SIG-M5 treated with dmso at 0.1 percent for 504 hours (cell line): ENCODE results near the gene SLAMF8.

Experiments used
- DNase-seq: peaks from one replicate; lab custom pipeline; 2025; ENCODE audit not compliant: unreplicated experiment; lab: John Stamatoyannopoulos, UW

The SLAMF8 gene

DNA sequence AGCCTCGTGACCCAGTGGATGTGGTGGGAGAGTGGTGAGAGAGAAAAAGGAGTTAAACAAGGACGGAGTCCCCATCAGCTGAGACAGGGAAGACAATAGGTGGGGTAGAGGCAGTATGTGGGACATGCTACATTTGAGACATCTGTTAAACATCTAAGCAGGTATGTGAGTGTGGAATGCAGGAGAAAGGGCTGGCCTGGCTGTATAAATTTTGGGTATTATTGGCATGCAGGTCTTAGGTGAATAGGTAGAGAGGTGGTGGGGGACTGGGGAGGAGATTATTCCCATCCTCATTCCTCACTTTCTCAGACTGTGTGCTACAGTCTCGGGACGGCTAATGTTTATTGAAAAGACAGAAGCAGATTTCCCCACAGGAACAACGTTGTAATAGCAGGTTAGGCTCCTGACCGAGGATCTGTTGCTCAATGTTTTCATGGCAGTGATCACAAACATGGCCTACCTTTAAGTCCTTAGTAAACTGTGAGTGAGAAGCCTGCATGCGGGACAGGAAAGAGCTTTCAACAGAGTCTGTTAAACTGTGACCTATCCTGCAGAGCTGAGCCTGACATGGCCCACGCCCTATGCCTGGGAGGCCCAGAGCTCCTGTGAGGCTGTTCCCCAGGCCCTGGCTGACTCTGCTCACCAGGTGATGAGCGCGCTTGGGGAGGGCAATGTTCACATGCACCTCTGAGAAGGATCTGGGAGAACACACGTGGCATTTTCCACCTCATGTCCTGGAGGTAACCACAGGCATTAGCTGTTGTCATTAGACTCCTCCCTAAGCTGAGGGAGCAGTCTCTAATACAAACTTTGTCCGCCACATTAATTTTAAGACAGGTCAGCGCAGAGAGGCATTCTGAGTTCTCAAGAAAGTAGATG lies 19.3 kb downstream of the SLAMF8 start:
- DNase-seq, result no peak

DNA sequence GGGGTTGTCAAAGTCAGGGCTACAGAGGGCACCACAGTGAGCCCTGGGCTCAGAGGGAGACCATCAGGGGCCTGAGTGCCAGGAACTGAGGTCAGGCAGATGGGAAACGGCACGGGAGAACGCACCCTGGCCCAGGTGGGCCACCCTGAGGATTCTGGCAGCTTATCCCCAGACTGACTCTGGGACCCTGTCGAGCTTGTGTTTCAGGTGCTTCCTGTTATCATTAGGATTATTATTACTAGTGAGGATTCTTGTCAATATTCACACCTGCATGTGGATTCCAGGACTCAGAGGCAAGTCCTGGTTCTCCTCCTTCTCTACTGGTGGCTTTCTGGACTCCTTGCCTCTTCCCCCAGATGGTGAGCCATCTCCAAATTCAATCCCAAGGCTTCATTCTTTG lies 20.6 kb downstream of the SLAMF8 start:
- no peak for DNase-seq

DNA sequence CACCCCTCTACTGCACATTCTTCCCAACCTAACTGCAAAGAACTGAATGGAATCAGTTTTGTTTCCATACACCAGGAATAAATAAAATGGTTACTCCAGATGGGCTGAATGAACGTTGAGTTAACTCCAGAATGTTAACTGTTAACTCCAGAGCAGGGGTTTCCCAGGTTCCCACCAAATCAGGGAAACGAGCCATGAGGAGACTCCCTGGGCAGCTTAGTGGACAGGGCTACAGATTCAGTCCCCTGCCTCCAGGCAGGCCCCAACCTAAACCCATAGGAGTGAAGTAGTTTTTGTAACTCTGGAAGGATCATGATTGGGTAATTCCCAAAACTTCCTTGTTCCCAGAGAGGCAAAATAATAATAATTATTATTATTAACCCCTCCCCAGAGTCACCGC lies 21.7 kb downstream of the SLAMF8 start:
- DNase-seq, result no peak

DNA sequence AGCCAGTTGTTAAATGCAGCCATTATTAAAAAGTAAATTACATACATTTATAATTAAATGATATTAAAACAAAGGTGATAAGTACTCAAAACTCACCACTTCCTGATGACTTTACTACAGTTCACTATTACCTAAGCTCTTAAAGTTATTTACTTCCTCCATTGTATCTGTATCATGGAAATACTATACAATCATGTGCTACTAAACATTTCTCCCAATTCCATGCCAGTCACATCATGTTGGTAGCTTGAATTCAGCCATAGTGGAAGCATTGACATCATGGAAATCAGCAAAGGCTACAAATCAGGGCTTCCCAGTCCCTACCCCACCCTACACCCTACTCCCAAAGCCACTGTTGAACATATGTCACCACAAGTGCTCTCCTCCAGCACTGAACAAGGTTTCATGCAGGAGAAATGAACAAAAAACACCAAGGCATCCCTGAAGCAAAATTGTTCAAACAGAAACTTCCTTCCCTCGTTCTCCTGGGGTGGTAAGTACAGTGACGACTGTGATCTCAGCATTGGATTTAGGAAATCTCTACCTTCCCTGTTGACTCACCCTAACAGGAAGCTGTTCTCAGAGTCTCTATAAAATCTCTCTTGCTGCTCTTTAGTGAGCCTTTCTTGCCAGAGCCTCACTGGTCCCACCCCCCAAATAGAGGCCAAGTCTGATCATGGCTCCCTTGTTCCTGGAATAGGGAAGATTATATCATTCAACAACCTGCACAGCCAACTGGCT lies 23.1 kb downstream of the SLAMF8 start:
- DNase-seq, result no peak

DNA sequence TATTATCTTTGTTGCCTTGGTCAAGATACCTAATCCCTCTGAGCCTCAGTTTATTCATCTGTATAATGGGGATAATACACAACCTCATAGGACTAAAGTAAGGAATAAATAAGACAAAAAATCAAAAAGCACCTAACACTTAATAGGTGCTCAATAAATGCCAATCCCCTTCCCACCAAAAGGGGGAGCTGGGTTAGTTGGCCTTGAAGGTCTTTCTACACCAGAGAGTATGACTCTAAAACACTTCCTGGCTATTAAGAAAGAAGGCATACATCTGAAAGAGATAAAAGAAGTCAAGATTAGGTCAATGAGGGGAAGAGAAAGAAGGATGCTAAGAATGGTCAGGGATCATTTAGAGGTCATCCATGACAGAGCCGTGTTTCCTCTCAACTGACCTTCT lies 24.7 kb downstream of the SLAMF8 start:
- peak; percentile 36 for DNase-seq

DNA sequence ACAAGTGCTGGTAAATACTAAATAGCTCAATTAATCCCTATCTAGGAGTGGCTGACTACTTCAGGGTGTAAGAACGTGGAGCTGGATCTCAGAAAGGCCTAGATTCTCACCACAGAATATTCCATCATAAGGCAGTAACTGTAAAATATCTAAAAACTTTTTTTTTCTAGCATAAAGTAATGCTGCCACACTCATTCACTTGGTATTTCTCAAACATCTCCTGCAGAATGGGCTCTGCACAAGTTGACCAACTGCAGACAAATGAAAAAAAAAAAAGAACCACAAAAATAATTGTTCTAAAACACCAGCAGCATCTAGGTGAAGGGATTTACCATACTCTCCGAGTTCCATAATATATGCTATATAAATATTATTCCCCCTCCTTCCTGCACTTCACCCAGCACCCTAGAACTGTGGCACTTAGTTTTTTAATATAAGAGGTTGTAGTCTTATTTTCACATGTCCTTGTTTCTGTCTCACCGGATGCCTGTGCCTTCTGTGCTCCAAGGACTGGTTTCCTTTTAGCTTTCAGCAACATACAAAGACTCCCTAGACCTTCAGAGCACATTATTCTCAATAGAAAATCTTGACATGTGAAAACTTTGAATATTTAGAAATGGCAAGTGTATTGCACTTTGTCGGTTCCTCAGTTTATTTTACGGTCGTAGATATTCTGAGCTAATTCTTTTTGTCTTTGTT lies 26.9 kb downstream of the SLAMF8 start:
- no peak for DNase-seq

DNA sequence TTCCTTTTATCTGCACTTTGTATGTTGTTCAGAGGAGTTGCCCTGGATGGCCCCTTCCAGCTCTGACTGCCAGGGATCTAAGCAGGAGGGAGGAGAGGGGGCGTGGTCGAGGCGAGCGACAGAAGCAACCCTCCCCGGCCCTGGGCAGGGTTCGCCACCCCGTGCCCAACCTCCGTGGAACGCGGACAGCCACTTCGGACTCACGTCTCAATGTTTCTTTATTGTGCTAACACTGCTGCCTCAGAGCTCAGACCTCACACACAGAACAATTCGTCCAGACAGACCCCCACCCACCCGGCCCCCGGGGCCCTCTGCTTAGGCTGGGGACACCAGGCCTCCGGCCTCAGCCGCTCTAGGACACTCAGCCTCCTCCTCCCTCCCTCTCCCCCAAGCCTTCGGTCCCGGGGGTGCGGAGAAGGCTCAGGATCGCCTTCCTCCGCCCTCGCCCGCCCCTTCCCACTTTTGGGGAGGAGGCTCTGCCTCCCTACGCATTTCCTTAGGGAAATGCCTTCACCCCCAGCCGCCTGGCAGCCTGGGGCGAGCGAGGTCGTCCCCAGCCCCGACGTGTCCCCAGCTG lies 27.5 kb downstream of the SLAMF8 start:
- DNase-seq, result no peak

DNA sequence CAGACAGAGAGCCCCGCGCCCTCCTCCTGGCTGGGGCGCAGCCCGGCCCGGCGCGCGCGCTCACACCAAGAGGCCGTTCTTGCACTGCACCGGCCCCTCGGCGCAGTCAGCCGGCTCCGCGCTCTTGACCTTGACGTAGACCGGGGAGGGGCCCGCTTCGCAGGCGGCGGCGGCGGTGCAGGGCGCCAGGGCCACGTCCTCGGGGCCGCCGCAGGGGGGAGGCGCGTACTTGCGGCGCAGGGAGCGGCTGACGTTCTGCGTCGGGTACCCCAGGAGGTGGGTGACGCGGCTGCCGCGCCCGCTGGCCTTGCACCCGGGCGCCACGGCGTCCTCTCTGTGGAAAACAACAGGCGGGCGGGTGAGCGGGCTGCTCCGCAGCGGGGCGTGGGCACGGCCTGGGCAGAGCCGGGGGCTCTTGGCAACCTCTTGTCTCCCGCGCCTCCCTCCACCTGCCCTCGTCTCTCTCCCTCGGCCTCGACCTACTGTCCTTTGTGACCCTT lies 28.1 kb downstream of the SLAMF8 start:
- DNase-seq, result peak; percentile 76

DNA sequence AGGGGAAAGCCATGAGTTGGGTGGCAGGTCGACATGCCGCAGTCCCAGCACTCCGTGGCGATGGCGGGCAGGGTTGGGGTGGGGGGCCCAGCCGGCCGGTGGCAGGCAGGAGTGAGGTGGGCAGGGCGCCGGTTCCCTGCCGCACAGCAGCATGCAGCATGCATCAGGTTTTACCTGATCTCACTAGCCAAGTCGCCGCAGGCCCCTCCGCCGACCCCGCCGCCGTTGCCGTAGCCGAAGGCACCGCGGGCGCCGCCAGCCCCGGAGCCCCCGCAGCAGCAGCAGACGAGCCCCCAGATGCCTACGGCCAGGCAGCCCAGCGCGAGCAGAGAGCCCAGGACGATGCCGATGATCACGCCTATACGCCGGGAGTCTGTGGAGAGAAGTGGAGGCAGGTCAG lies 29.0 kb downstream of the SLAMF8 start:
- DNase-seq, result no peak

DNA sequence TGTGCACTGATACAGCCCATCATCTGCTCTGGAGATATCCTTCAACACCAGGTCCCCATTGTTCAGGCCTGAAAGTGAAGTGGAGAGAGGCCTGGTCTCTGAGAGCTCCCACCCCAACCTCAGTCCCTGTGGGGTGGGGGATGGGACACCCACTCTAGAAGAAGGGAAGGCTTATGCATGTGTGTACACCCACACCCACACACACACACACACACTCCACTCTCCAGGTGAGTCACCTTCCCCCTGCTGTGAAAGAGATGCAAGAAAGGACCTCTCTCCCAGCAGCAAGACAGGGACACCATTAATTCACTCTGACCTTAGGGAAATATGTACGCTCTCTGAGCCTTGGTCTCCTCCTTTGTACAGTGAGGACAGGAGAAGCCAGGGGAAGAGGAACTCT lies 29.9 kb downstream of the SLAMF8 start:
- DNase-seq, result no peak

DNA sequence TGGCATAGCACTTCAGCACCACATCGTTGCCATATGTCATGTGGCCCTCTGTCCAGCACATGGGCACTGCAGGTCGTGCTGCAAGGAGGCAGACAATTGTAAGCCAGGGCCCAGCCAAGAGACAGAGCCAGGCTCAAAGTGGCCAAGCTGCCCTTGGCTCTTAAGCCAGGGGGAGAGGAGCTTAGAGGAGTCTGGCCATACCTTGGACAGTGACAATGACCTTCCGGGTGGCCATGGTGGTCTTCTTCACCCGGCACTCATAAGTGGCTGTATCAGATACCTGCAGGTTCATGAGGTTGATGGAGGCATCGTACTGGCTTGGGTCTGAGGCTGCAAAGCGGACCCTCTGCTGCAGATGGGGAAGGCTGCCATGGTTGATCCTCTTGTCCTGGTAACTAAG lies 31.2 kb downstream of the SLAMF8 start:
- DNase-seq, result no peak

DNA sequence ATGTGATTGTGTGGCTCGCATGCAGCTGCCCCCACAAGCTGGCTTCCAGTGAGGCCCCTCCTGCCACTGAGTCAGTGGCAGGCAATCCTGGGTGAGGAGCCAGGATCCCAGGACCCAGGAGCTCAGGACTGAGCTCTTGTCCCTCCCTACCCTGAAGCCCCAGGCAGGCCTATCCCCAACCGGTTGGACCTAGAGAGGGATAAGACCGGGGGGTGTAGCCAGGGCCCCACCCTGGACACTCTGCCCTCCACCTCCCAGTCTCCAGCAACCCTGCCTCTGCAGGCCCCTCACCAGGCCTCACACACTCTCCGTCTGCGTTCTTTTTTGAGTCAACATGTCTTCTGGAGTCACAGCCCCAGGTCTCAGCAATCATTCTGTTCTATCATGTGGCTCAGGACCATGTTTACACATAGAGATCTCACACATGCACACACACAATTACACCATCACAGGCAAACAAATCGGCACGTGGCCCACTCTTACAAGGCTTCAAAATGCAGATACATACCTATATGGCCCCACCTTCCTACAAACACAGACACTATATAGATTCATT lies 33.2 kb downstream of the SLAMF8 start:
- no peak for DNase-seq

DNA sequence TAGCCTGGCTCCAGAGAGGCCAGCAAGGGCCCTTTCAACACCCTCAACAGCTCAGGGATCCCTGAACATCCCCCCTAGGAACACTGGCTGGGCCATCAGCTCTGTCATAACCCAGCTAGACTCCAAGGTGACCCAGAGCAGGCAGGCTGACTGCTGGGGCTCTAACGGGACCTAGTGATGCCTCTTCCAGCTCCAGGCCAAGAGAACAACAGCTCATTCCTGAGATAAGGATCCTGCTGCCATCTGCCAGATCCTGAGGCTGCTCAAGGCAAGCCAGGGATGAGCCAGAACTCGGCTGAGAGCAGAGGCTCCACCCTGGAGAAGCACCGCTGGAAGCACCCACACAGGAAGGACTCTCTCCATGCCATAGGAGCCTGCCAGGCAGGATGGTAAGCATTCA lies 33.8 kb downstream of the SLAMF8 start:
- DNase-seq, result no peak

DNA sequence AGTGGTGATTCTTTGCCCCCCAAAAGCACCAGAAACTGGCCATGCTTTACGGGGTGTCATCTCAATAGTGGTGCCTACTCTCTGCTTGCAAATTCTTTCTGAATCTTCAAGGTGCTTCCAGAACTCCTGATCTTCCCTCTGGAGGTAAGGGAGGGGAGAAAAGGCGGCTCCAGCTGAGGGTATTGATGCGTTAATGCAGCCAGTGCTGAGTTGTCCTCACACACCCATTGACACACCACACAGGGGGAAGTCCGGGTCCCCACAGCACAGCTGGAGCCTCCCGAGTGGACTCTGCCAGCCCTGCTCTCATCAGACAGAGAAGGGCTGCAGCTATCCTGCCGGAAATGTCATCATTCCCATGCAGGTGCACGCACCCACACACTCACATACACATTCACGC lies 34.5 kb downstream of the SLAMF8 start:
- no peak for DNase-seq

DNA sequence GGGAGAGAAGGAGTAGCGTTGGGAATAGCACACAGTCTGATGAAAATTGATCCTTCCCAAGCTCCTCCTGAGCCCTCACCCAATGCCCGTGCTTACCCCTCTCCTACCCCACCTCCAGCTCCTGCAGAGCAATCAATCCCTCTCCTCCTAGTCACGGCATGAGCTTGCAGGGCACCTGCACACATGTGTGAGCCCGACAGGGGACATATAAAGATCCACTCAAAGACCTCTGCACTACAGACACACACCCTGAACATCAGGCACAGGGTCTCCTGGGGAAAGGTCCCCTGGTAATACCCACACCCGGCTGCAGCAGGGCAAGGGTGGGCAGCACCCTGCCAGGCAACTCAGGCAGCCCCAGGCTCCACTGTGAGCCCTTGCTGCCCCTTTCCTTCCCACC lies 35.4 kb downstream of the SLAMF8 start:
- DNase-seq, result no peak

DNA sequence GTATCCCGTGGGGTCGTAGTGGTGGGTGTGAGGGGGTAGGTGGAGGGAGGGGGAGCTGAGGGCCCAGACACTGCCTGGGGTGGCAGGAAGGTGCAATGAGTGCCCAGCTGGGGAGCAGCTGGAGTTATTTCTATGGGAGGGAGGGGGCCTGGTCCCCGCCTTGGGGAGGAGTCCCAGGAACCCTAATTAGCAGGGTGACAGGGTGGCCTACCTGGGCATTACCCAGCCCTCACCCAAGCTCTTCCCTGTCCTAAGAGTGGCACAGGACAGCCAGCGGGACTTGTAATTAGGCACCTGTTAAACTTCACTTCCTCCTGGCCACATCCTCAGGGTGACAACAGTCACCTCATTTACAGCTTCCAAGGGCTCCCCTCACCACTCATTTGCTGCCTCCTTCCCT lies 35.9 kb downstream of the SLAMF8 start, which contains the start of gene VSIG8:
Gene VSIG8 (minus strand): TSS at position 101 of the 400 bp plus-strand sequence. CDS start 136 bp downstream, outside the sequence.
- no peak for DNase-seq

DNA sequence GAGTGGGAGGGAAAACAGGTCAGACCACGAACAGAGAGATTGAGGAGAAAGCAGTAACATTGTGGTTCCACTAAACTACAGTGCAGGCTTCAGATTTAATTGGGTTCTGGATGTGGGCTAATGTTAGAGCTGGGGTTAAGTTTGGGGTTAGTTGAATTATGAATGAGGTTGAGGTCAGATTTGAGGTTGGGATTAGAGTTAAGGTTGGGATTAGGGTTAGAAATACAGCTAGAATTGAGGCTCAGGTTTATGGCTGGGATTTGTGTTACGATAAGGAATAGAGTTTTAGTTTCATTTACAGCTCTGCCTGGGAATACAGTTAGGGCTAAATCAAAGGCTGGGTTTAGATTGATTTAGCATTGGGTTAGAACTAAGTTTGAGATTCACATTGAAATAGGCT lies 37.6 kb downstream of the SLAMF8 start:
- DNase-seq, result no peak

DNA sequence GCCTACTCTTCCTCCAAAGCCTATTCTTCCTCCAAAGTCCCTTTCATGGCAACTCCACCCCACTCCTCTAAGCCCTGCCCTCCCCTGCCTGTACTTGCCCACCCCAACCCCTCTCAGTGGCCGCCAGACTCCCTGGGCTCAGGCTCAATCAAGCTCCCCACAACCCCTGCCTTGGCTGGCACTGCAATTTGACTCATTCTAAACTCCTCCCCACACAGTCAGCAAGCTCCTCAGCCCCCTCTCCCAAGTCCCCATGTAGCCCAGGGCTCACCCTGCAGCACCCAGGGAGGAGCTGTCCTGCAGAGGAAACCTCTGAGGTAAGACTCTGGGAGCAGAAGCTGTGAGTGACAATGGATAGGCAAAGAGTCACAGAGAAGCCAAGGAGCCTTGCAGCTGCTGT lies 39.4 kb downstream of the SLAMF8 start:
- DNase-seq, result no peak

DNA sequence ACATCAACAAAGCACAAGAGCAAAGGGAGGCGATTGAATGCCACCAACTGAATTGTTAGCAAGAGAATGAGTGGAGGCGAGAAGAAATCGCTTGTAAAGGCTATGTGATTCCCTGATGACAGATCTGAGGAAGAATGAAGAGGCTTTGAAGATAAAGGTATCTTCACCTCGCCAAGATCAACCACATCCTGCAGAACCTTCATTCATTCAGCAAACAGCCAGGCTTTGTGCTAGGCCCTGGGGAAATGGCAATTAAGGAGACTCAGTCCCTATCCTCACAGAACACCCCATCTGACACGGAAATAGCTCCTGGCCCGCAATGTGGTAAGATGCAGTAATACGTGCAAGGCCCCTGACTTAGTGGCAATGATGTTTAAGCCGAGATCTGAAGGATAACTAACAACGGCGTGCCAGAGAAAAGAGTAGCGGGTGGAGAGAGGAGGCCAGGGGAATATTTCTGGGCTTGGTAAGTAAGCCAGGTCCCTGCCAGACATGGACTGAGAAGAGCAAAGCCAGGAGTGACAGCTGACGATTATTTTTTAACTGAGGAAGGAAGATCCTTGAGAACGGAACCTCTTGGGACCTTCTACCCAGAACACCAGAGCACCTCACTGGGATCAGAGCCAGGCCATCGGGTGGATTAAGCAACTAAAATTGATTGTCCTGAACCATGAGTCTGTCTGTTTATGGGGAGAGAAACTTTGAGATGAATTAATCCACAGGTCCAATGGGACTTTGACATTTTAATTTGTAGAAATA lies 40.4 kb downstream of the SLAMF8 start:
- no peak for DNase-seq

DNA sequence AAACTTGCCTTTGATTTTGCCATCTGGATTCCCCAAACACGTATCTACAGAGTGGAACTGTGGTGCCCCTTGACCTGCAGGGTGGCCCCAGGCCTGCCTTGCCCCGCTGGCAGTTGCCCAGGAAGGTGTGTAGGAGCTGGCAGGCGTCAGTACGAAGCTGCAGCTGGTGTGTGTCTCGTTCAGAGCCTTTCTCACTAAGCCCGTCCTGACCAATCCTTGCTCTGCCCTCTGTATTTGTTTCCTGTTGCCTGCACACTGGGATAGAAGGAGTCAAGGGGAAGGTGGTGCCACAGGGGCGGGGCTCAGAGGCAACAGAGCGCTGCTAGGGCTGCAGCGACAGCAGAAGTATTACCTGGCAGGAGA lies 41.0 kb downstream of the SLAMF8 start:
- no peak for DNase-seq
